Measurements from ENCODE around the gene VSTM4. TPM values are rescaled to one million over a fixed set of nuclear protein-coding genes. Genes with fewer than 3 reads are reported as not detected.
A peak's percentile ranks its signal among the peaks of the same experiment; 100 is the strongest.

Gene VSTM4
- total and polyA plus RNA-seq, 9 of the 15 experiments (the other 6 are each of a cell fraction or from before 2014, with no cell fraction given), result 1.0 to 7.9 (median 3.0) TPM

- TF ChIP-seq ZNF507 (tag; conservative IDR thresholded peaks at IDR 0.05) (no peak), PHF21A (IDR thresholded peaks at IDR 0.05; ENCODE audit: borderline replicate concordance, low read depth) (0 out of 2 replicates have a peak, but pooled peaks have one; percentile 15), CREM (IDR thresholded peaks at IDR 0.05; ENCODE audit: low read depth) (peak; percentile 64), SRSF9 (IDR thresholded peaks at IDR 0.05; ENCODE audit: borderline replicate concordance, low read depth, low read length) (no peak), CAMTA2 (CRISPR knock-in tag; conservative IDR thresholded peaks at IDR 0.05) (0 out of 2 replicates have a peak, but pooled peaks have one; percentile 36), ZBTB7A (IDR thresholded peaks at IDR 0.05; ENCODE audit: borderline replicate concordance, control insufficient read depth, low read depth, low read length) (peak; percentile 94), BHLHE40 (IDR thresholded peaks at IDR 0.05; ENCODE audit: low read length) (peak; percentile 42; the same call in 1 of the 2 replicates), CBX8 (IDR thresholded peaks at IDR 0.05; ENCODE audit: borderline replicate concordance, extremely low read depth, low read depth, low read length, poor library complexity, severe bottlenecking) (no peak), YY1 (IDR thresholded peaks at IDR 0.05; ENCODE audit: borderline replicate concordance in 1 of 3, control insufficient read depth in 1 of 3, extremely low read depth in 1 of 3, insufficient read depth in 3 of 3, insufficient read length in 1 of 3, insufficient replicate concordance in 2 of 3, low read depth in 1 of 3, low read length in 2 of 3) (peak in 1 of 3 experiments; percentile 23), SOX6 (IDR thresholded peaks at IDR 0.05) (0 out of 2 replicates have a peak, but pooled peaks have one; percentile 24), NFIC (IDR thresholded peaks at IDR 0.05) (peak; percentile 27; the same call in 1 of the 2 replicates), RCOR1 (IDR thresholded peaks at IDR 0.05; ENCODE audit: borderline replicate concordance in 1 of 2, low read depth in 2 of 2, low read length in 2 of 2) (peak in 1 of 2 experiments; percentile 57; a peak in 1 of 4 replicates), TBP (optimal IDR thresholded peaks at IDR 0.05; ENCODE audit: low read depth, low read length) (peak; percentile 24), ELK3 (CRISPR knock-in tag; IDR thresholded peaks at IDR 0.05) (no peak), E2F6 (IDR thresholded peaks at IDR 0.05; ENCODE audit: borderline replicate concordance in 1 of 2, extremely low read depth in 1 of 2, insufficient read depth in 1 of 2, insufficient read length in 1 of 2, low read depth in 1 of 2, low read length in 1 of 2, poor library complexity in 1 of 2, severe bottlenecking in 1 of 2) (peak in 1 of 2 experiments; percentile 27), HCFC1 (IDR thresholded peaks at IDR 0.05; ENCODE audit: low read depth, low read length) (peak; percentile 34; the same call in 1 of the 2 replicates), TSHZ1 (CRISPR knock-in tag; IDR thresholded peaks at IDR 0.05) (no peak), RAD21 (CRISPR knock-in tag; conservative IDR thresholded peaks at IDR 0.05 in 1 of 2, IDR thresholded peaks at IDR 0.05 in 1 of 2) (peak; percentile 44 to 74)
Measured at GRCh38 chr10:49164559-49165188, 49.4 kb upstream of the VSTM4 start (continued).
